CD4-positive, alpha-beta T cell treated with Interleukin-10 for 1 hour (primary cell): ENCODE measurements around the gene RPL29.
"Not testable (repeated sequence)": the region's sequence is repeated elsewhere in the genome, so short reads cannot be mapped to it uniquely, and the experiment has no call there.

Experiments
- DNase-seq: peaks from one replicate; pipeline ENCODE4 v3.0.0-alpha.2; 2020

RPL29 gene

GRCh38 chr3:51995346-51996163 lies at the start of gene RPL29:
RPL29 (minus strand) TSS chr3:51995895; CDS start chr3:51995461, 434 bp downstream.
- DNase-seq, result peak; percentile 95

DNA sequence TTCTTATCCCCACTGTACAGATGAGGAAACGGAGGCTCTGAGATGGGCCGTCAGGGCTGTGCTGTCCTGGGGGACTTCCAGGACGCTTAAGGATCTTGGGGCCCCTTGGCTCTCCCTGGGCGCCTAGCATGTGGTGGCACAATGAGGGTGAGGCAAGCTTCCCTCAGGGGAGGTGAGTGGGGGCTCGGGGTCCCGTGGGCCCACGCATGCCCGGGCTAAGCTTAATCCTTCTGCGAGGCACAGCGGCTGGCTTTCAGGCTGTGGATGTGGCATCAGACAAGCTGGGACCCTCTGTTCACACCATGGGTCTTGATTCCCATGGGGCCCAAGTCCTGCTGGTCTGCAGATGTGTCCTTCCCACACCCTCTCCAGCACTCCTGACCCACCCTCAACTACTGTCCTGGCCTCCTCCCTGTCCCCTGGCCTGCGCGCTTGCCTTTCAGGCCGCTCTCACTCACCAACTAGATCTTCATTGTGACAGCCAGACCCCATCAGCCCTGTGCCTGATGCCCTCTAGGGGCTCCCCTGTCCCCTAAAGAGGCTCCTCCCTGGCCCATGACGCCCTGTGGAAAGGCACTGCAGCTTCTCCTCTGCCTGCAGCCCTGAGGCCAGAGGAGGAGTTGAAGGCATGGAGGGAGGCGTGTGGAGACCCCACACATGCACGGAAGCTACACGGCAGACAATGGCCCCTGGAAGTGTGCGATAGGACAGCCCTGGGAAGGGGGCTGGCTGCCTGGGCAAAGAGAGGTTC lies 49.3 kb upstream of the RPL29 start:
- no peak for DNase-seq

DNA sequence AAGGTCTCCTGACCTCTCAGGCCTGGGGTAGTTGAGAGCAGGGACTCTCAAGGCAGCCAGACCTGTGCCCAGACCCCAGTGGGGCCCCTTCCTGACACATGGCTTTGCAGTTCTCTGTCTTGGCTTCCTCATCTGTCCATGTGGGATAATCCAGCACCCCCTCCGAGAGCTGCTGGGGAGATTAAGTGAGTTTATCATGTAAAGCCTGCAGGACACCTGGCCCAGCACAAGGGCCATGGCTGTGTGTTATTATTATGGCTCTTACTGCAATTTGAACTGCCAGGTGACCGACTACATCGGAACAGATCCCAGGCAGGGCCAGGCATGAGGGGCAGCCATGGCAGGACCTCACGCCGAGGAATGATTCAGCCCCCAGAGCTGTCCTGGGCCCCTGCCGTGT lies 48.1 kb upstream of the RPL29 start:
- DNase-seq, result no peak

GRCh38 chr3:52043039-52043438 lies 47.3 kb upstream of the RPL29 start:
- DNase-seq, result not testable (repeated sequence)

- no peak for DNase-seq
These were observed 45.5 kb upstream of the RPL29 start for GRCh38 chr3:52041118-52041731.

DNA sequence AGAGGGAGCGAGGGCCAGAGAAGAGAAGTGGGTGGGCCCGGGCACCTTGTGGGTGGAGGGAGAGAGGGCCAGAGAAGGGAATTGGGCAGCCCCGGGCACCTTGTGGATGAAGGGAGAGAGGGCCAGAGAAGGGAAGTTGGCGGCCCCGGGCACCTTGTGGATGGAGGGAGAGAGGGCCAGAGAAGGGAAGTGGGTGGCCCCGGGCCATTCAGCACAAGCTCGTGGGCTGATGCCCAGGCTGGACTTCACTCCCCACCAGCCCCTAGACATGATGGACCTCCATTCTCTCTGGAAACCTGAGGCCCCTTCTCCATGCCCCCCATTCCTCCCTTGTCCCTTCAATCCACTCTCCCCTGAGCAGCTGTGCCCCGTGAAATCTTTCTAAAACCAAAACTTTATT lies 44.9 kb upstream of the RPL29 start:
- no peak for DNase-seq

- DNase-seq, result no peak
These were observed 44.2 kb upstream of the RPL29 start for GRCh38 chr3:52039846-52040245.

DNA sequence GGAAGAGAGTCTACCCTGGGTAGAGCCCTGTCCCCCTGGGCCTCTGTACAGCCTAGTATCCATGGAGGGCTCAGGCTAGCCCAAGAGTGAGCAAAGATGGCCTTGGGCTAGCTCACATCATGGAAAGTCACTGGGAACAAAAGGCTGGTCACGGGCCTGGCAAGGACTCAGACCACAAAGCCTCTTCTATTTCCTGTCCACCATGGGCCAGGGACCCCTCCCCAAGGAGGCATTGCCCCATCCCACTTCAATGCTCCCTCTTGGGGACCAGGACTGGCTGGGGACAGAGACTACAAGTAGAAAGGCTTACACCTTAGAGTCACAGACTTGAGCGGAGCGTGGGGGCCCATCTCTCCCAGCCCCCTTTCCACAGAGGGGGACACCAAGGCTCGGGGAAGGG lies 43.7 kb upstream of the RPL29 start:
- no peak for DNase-seq

DNA sequence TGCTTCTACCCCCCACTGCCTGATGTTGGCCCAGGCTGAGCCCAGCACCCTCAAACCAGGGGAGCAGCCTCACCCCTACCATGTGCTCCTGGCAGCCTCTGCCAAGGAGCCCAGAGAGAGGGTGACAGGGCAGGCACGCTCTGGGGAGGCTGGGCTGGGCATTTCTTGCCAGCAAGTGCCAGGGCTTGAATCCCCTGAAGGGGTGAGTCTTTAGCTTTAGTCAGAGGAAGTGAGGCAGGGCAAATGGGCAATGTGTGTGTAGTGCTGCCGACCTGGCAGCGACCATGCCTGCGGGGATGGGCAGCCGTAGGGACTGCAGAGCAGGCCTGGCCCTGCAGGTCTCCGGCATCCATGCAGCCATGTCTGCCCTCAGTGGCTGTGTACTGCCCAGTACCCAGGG lies 42.5 kb upstream of the RPL29 start:
- DNase-seq, result no peak

DNA sequence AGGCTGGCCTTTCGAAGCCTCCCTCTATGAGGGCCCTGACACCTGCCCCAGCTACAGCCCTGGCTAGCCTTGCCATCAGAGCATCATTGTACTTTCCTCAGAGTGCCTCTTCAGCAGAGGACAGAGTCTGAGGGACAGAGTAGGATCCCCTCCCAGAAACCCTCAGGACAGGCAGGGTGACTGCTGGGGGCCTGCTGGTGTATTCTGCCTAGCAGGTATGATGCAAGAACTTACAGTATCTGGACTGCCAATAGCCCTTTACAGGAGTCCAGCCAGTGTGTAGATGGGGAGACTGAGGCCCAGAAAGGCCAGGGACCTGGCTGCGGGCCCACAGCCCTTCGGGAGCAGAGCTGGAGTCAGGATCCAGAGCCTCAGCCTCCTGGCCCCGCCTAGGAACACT lies 41.6 kb upstream of the RPL29 start:
- DNase-seq, result no peak

DNA sequence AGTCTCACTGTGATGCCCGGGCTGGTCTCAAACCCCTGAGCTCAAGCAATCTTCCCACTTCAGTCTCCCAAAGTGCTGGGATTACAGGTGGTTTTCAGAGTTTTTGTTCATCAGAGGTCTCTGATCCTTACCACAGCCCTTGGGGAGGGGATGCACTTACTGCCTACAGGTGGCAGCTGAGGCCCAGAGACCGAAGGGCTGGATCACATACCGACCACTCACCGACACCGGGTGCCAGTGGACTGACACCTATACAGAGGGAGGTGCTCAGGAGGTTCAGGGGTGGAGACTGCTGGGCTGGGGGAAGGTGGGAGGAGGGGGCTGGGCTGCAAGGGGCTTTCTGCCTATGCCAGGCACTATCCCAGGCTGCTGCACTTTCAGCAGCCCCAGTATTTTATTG lies 41.1 kb upstream of the RPL29 start:
- DNase-seq, result peak; percentile 45

DNA sequence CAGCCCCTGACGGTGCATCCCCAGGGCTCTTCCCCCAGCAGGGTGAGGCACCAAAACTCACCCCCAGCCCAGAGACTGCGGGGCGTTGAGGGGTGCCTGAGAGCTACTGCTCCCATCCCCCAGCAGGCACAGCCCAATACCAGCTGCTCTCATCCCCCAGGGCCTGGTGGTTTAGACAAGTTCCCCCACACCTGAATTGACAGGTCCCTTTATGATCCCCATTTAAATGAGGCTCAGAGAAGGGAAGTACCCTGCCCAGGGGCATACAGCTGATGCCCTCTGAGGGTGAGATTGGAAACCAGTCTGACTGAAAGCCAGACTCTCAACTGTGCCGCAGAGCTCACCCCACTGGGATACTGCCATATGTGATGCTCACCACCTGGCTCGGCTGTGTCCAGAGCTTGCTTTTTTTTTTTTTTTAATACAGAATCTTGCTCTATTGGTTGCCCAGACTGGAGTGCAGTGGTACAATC lies 40.6 kb upstream of the RPL29 start:
- no peak for DNase-seq

DNA sequence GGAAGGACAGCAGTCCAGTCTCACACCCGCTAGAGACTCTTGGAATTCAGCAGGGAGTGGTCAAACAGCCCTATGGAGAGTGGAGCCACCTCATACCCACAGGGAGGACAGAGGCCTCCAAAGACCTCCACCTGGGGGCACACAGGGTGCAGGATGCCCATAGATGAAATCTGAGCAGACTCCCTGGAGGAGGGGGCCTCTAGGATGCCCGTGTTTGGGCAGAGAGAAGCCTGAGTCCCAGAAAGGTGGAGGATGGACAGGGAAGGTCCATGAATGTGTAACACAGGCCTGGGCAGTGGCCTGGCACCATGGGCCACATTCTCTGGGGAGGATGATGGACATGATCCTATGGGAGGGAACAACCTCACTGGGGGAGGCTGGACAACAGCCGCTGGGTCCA lies 39.0 kb upstream of the RPL29 start:
- no peak for DNase-seq

DNA sequence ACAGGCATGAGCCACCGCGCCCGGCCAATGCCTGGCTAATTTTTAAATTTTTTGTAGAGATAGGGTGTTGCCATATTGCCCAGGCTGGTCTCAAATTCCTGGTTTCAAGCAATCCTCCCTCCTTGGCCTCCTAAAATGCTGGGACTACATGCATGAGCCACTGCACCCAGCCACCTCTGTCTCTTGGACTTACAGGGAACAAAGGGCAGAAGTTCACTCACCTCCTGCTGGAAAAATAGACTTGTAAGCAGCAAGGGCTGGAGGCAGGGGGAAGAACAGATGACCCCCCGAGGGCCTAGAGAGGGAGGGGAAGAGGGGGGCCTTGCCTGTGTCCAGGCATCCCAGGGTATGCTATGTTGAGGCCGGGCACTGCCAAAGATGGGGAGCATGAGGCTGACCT lies 38.5 kb upstream of the RPL29 start:
- no peak for DNase-seq

DNA sequence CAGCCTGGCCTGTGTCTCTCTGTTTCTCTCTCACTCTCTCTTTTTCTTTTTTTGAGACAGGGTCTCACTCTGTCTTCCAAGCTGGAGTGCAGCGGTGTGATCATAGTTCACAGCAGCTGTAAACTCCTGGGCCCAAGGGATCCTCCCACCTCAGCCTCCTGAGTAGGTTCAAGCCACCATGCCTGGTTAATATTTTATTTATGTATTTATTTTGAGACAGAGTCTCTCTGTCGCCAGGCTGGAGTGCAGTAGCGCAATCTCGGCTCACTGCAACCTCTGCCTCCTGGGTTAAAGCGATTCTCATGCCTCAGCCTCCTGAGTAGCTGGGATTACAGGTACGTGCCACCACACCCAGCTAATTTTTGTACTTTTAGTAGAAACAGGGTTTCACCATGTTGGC lies 38.1 kb upstream of the RPL29 start:
- DNase-seq, result not testable (repeated sequence)

- no peak for DNase-seq
These were observed 37.2 kb upstream of the RPL29 start for GRCh38 chr3:52032702-52033408.

GRCh38 chr3:52031896-52032295 lies 36.2 kb upstream of the RPL29 start:
- DNase-seq, result no peak

GRCh38 chr3:52030714-52031310 lies 35.1 kb upstream of the RPL29 start:
- no peak for DNase-seq

- no peak for DNase-seq
These were observed 33.8 kb upstream of the RPL29 start for GRCh38 chr3:52029535-52029934.

- DNase-seq, result no peak
These were observed 33.4 kb upstream of the RPL29 start for GRCh38 chr3:52029053-52029452.

DNA sequence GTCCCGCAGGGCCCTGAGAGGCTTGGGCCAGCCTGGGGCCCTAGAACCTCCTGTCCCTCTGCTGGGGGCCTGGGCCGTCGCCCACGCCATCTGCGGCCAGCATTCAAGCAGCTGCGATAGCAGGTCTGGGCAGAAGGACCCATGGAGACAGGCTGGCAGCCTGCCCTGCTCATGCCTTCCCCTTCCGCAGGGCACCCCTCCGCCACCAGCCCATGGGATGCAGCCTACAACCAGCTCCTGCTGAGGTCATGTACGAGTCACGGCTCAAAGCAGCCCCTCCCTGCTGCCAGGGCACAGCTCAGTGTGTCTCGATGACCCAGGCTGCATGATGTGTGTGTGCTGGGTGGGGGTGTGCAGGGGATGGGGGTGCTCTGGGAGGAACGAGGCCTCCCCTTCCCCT lies 32.9 kb upstream of the RPL29 start:
- no peak for DNase-seq

DNA sequence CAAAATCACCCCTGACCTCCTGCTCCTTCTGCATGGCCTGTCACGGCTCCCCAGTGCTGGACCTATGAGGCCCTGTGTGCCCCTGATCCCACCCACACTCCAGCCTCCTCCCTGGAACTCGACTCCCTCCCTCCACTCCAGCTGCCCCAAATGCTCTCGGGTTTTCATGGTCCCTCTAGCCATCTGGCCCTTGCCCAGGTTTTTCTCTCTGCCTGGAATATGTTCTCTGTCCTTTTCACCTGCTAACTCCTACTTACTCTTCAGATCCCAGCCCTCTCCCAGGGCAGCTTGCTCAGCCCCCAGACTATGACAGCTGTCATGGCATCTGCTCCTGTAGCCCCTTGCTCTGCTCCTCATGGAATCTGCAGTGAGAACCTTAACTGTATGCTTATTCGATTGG lies 30.3 kb upstream of the RPL29 start:
- DNase-seq, result no peak

DNA sequence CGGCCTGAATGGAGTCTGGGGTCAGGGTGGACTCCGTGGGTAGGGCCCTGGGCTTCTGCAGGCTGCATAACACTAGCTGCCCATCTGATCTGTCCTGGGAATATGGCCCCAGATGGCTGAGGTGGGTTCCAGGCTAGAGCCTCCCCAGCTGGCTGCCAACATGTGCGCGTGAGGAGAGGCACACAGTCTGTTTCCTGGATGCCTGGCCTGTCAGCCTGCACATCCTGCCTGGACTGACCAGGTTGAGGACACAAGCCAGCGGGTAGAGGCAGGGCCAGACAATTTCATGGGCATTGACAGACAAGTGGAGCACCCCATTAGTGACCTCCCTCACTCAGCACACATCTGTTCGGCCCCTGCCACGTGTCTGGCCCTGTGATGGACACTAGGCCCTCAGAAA lies 29.8 kb upstream of the RPL29 start:
- no peak for DNase-seq
